ENCODE results near the gene FIZ1.

Gene FIZ1

DNA sequence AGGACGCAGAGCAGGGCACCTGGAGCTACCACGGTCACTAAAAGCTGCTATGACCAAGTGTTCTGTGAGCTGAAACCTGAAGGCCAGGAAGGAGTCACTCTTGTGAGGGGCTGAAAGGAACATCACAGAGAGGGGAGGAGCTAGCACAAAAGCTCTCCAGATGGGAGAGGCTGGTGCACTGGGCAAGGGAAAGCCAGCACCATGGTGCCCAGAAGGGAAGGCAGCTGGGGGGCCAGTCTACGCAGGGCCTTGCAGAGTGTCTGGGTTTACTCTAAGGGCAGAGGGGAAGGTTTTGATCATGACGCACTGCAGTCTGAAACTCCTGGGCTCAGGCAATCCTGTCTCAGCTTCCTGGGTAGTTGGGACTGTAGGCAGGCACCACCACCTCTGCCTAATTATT lies 37.4 kb upstream of the FIZ1 start:
- in situ Hi-C loops (cut with MboI; ENCODE audit: low sequenced_read_pairs) = no loop called here

DNA sequence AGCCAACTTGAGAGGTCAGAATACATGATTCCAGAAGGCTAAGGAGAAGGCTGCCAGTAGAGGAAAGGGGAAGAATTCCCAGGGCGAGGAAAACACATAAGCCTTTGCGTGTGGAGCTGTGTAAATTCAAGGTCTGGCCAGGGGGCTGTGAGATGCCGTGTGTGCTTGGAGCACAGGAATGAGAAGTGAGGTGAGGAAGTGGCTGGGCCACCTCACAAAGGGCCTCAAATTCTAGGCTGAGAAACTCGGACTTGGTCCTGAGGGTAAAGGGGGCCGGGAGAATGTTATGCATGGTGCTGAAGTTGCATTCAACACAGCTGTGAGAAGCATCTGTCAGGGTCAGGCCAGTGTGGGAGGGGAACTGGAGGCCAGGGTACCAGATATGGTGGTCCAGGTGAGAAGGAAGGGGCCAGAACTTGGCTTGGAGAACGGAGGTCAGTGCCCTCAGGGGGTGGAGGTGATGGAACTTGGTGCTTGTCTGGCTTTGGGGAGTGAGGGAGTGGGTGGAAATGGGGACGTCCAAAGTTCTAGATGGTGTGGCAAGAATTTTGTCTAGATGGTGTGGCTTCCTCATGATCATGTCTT lies 36.6 kb upstream of the FIZ1 start:
- in situ Hi-C loops (cut with MboI; ENCODE audit: low sequenced_read_pairs) = no loop called here

DNA sequence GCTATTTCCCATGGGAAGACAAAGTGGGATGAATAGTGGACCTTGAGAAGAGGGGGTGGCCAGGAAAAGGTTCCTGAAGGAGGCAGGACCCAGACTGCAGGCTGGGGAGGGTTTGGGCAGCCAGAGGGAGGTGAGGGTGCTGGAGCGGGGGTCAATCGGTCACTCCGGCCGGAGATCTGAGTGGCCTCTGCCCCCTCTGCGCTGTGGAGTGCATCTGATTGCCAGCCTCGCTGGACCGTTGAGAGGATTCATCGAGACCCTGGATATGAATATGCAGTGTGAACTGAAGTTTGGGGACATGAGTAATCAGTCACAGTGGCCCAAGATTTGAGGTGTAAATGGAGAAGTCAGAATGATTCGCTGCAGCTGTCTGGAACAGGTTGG lies 36.0 kb upstream of the FIZ1 start:
- in situ Hi-C loops (cut with MboI; ENCODE audit: low sequenced_read_pairs) = no loop called here

DNA sequence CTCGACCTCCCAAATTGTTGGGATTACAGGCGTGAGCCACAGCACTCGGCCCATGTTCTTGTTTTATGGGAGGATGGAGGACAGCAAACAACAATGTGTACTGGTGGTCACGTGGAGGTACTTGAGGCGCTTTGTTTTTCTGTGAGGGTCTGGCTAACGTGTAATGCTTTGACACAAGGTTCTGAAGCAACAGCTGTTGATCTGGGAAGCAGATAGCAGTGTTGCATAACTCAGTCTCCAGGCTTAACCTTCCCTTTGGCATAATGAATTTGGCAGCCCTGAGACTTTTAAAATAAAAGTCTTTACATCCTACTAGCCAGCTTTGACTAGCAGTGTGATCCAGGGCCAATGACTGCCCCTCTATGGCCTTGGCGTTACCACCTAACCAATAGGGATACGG lies 34.5 kb upstream of the FIZ1 start:
- in situ Hi-C loops (cut with MboI; ENCODE audit: low sequenced_read_pairs) = no loop called here

DNA sequence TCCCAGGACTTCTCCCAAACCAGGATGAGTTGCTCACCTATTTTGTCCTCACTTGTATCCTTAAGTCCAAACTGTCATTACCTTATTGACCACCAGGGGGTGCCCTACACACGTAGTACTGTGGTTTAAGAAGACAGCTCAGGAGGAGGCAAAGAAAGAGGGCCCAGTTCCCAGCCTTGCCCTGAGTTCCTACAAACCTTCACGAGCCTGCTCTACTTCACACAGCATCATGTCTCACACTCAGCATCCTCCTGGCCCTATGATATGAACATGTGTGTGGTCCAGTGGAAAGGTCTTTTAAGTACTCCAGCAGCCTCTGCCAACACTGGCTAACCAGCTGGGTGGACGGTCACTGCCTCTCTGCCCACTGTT lies 33.1 kb upstream of the FIZ1 start:
- in situ Hi-C loops (cut with MboI; ENCODE audit: low sequenced_read_pairs) = no loop called here

DNA sequence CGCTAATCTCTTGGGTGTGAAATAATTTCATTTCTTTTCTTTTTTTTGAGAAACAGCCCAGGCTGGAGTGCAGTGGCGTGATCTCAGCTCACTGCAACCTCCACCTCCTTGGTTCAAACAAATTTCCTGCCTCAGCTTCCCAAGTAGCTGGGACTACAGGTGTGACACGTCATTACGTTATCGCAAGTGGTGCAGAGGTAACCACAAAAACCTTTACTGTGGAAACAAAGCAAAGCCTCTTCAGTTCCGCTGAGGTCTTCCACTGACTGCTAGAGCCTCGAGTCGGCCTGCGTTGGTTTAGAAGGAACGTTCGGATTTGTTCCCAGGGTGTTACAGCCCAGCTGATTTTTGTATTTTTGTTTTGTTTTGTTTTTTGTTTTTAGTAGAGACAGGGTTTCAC lies 27.0 kb upstream of the FIZ1 start:
- in situ Hi-C loops (cut with MboI; ENCODE audit: low sequenced_read_pairs) = no loop called here

DNA sequence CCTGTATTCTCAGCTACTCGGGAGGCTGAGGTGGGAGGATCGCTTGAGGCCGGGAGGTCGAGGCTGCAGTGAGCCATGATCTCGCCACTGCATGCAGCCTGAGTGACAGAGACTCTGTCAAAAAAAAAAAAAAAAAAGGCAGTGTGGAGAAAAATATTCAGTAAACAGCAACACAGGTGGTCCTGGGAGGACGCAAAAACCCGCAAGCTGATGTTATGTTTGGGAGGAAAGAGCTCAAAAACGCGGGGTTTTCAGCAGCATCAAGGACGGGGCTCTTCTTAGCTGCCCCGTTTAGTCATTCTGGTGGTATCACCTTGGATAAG lies 25.6 kb upstream of the FIZ1 start:
- in situ Hi-C loops (cut with MboI; ENCODE audit: low sequenced_read_pairs) = no loop called here

DNA sequence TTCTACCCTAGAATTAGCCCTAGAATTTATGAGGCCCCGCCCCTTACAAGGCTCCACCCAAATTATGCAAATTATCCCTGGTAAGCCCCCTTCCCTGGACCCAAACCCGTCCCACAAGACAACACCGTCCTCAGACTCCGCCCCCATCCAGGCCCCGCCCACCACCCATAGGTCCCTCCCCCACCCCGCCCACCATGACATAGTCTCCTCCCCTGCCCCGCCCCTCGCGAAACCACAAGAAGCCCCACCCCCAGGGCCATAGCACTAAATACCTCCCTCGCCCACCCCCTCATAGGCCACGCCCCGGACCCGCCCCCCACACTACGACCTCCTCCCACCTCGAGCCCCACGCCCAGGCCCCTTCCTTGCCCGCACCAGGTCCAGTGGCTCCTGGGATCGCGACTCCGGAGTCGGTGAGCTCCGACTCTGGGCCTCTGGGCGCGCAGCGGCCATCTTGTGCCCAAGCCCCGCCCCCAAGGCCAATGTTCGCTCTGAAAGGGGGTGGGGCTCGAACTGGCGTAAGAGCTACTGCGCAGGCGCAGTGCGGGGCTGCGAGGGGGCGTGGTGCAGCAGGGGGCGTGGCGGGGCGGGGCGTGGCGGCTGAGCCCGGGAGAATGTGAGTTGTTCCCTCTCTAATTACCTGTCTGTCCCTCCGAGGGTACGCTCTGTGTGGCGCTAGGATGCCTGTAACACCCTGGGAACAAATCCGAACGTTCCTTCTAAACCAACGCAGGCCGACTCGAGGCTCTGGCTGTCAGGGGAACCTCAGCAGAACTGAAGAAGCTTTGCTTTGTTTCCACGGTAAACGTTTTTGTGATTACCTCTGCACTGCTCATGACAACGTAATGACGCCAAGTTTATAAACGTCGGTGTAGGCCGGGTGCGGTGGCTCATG lies 25.0 kb upstream of the FIZ1 start, which contains the start of gene ZNF784:
Gene ZNF784 (minus strand): TSS at position 458 of the 895 bp plus-strand sequence. CDS start 5 bp downstream, at position 453.
- in situ Hi-C loops (cut with MboI; ENCODE audit: low sequenced_read_pairs) = no loop called here

DNA sequence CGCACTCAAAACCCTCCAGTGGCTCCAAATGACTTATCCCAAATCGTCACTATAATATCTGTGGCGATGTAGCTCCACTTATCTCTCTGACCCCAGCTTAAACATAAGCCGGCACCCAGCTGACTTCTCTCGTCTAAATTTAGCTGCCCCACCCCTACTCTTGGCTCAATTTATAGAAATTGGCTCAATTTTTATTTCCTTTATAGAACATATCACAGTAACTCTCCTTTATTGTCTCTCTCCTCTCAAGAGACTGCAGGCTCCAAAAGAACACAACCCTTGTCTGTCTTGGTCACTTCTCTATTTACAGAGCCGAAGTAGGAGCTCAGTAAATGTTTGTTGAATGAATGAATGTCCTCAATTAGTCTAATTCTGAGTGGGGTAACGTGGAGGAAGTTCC lies 24.2 kb upstream of the FIZ1 start:
- in situ Hi-C loops (cut with MboI; ENCODE audit: low sequenced_read_pairs) = no loop called here

DNA sequence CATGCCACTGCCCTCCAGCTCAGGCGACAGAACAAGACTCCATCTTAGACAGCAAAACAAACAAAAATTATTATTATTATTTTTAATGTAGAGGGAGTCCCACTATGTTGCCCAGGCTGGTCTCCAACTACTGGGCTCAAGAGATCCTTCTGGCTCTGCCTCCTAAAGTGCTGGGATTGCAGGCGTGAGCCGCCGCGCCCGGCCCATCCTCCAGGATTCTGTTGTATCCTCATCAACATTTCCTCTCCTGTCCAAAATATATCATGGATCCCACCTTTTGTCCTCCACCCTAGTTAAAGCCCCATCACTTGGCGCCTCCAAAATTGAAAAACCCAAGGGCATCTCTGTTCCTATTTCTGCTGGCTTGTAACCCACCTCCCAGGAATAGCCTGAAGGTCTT lies 23.8 kb upstream of the FIZ1 start:
- in situ Hi-C loops (cut with MboI; ENCODE audit: low sequenced_read_pairs) = no loop called here

DNA sequence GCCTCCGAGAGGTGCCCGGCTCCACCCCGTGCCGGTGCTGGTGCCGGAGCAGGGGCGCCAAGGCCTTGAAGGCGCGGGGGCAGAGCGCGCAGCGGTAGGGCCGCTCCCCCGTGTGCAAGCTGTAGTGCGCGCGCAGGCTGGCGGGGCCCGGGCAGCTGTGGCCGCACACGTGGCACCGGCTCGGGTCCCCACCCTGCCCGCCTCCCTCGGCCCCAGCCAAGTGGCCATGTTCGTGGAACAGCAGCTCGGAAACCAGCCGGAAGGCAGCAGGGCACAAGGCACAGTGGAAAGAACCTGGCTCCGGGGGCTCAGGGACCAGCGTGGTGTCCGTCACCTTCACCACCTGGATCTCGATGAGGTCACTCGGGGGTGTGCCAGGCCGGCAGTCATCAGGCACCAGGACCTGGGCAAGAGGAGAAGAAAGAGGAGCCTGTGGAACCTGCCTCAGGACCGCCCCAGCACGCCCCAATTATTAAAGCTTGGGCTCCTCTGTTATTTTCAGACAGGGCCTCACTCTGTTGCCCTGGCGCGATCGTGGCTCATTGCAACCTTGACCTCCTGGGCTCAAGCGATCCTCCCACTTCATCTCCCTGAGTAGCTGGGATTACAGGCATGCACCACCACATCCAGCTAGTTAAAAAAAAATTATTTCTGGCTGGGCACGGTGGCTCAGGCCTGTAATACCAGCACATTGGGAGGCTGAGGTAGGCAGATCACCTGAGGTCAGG lies 23.1 kb upstream of the FIZ1 start:
- in situ Hi-C loops (cut with MboI; ENCODE audit: low sequenced_read_pairs) = no loop called here

DNA sequence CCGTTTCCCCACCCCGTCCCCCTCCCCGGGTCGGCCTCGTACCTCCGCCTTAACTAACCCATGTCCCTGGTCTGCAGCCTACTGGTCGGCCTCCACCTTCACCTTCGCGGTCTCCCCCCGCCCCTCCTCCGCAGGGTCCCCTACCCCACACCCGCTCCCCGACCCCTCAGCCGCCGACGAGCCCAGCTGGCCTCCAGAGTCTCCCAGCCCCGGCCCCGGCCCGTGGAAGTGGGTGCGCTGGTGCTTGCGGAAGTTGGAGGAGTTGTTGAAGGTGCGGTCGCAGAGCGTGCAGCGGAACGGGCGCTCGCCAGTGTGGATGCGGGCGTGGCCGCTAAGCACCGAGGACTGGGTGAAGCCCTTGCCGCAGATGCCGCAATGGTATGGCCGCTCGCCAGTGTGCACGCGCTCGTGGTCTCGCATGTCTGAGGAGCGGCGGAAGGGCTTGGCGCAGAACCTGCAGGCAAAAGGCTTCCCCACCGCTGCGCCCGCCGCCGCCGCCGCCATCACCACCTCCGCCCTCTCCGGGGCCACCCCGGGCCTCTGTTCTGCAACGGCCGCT lies 22.4 kb upstream of the FIZ1 start:
- in situ Hi-C loops (cut with MboI; ENCODE audit: low sequenced_read_pairs) = no loop called here

DNA sequence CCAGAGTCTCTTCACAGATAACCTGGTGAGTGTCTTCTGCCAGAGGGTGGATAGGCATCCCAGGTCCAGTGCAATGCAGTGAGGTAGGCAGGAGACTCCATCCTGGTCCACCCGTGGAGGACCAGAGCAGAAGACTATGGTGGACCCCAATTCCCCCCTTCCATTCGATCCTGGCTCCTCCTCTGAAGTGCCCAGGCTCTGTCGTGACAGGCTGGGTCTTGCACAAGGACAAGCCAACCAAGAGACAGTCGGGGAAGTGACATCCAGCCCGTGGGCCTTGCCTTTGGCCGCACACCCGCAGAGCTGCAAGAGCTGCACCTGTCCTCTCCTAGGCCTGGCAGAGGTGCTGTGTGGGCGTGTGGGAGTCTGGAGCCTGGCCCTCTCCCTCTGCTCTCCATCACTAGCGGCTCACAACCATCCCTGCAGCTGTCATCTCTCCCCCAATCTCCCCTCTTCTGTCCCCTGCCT lies 21.9 kb upstream of the FIZ1 start:
- in situ Hi-C loops (cut with MboI; ENCODE audit: low sequenced_read_pairs) = no loop called here

DNA sequence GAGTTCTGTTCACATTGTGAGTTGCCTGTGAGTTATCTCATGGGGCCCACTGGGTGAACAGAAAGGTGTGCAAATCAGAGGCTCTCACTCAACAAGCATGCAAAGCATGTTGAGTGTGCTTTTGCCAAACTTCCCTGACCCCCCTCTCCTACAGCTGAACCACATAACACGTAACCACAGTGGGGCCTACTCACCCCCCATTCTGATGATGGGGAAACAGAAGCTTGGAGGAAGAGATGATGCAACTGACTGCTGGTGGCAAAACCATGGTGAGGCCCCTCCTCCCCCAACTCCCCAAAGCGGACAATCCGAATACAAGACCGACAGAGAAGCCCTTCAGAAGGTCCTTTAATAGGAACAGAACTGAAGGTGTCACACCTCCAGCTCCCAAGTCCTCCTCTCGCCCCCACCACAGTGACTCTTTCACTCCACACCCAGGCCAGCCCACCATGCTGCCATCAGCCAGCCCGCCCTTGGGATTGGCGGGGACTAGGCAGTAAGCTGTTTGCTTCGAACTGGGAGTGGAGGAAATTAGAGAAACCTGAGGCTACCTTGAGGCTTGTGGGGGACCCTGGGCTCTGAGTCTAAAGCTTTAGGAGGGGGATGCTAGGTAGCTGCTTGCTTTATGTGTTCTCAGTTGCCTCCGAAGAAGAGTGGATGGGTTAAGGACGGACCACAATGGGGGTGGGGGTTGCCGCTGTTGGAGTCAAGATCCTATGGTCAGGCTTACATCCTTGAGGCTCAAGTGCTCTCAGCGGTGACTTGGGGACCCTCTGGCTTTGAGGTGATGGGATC lies 21.3 kb upstream of the FIZ1 start:
- in situ Hi-C loops (cut with MboI; ENCODE audit: low sequenced_read_pairs) = no loop called here

DNA sequence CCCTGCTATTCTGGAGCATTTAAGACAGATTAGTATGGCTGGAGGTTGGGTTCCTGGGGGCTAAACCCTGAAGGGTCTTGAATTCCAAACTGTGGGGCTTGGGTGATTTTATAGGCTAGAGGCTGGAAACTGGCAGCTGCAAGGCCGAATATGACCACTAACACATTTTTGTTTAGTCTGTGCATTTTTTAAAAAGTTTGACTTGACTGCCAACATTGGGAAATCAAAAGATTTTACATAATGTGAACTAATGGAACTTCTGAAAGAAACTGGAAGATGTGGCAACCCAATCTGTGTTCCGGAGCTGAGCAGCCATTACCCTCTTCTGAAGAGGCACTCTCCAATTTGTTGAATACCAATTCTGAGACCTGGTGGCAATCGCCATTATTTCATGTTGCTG lies 20.0 kb upstream of the FIZ1 start:
- in situ Hi-C loops (cut with MboI; ENCODE audit: low sequenced_read_pairs) = no loop called here

DNA sequence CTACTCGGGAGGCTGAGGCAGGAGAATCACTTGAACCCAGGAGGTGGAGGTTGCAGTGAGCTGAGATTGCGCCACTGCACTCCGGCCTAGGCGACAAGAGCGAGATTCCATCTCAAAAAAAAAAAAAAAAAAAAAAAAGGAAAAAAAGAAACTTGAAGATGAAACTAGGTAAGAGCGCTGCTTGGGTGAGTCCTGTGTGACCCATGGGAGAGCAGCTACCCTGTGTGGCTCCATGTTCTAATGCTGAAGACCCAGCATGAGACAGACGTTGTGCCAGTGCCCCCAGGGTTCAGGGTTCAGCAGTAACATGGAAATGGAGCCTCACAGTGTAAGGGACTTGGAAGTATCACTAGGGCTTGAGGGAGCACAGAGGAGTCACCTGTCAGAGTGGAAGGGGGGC lies 19.1 kb upstream of the FIZ1 start:
- in situ Hi-C loops (cut with MboI; ENCODE audit: low sequenced_read_pairs) = no loop called here

DNA sequence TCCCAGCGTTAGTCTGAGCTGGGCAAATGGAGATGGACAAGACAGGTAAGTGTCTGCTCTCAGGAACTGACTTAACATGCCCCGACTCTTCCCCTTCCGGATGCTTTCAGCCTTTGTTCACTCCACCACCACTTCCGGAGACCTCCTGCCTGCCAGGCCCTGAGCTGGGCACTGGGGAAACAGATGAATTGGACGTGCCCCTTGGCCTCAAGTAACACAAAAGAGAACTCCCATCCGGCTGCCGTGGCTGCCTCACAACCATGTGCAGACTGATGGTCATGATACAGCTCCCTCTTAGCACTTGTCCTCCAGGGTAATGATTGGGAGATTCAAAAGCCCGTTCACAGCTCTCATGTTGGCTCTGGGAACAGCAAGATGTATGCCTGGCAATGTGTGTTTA lies 18.1 kb upstream of the FIZ1 start:
- in situ Hi-C loops (cut with MboI; ENCODE audit: low sequenced_read_pairs) = no loop called here

DNA sequence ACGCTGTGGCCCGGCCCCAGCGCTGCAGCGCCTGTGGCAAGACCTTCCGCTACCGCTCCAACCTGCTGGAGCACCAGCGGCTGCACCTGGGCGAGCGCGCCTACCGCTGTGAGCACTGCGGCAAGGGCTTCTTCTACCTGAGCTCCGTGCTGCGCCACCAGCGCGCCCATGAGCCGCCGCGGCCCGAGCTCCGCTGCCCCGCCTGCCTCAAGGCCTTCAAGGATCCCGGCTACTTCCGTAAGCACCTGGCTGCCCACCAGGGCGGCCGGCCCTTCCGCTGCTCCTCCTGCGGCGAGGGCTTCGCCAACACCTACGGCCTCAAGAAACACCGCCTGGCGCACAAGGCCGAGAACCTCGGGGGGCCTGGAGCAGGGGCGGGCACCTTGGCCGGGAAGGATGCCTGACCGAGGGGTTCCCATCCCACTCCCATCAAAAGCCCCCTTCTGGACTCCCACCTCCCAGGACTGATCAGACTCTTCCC lies 17.1 kb upstream of the FIZ1 start:
- in situ Hi-C loops (cut with MboI; ENCODE audit: low sequenced_read_pairs) = no loop called here

DNA sequence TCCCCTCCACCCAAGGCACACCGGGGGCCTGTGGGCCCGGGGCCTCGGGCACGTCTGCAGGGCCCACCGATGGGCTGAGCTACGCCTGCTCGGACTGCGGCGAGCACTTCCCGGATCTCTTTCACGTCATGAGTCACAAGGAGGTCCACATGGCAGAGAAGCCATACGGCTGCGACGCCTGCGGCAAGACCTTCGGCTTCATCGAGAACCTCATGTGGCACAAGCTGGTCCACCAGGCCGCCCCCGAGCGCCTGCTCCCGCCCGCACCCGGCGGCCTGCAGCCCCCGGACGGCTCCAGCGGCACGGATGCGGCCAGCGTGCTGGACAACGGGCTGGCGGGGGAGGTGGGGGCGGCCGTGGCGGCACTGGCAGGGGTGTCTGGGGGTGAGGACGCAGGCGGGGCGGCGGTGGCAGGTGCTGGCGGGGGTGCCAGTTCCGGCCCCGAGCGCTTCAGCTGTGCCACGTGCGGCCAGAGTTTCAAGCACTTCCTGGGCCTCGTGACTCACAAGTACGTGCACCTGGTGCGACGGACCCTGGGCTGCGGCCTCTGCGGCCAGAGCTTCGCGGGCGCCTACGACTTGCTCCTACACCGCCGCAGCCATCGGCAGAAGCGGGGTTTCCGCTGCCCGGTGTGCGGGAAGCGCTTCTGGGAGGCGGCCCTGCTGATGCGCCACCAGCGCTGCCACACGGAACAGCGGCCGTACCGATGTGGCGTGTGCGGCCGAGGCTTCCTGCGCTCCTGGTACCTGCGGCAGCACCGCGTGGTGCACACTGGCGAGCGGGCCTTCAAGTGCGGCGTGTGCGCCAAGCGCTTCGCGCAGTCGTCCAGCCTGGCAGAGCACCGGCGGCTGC lies 16.5 kb upstream of the FIZ1 start:
- in situ Hi-C loops (cut with MboI; ENCODE audit: low sequenced_read_pairs) = no loop called here

Measured in hTERT RPE-1 (cell line).